ENCODE data around the gene R3HDM1. TPM values are rescaled to one million over a fixed set of nuclear protein-coding genes. Genes with fewer than 3 reads are reported as not detected.

R3HDM1 gene
- total RNA-seq, 3 donors from 2014 or later, result 22.3 to 26.1 (median 25.2) TPM

DNA sequence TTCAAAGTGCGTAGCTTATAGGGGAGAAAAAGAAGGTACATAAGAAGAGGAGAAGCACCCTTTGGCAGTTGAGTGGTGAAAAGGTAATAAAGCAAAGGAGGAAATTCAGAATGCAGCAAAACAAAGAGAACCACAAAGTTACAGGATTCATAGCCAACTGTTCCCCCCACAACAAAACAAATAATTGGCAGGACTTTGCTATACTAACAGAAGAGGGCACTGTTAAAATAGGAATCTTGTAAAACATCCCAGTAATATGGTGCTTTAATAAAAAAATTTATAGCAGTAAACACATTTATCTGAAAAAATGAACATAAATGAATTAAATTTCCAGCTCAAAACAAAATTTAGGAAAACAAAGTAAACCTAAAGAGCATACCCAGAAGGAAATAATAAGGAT is 42.3 kb downstream of the R3HDM1 start:
- DNase-seq (no peak), ATAC-seq (no peak)
- Histone ChIP-seq H3K9me3 (no peaks in the 10 kb centered on the region), H3K36me3 (ENCODE audit: low read depth) (no peaks in the 10 kb centered on the region), H3K4me3 (no peak overlapping the region), H3K4me1 (ENCODE audit: low read depth) (no peaks in the 10 kb centered on the region)
- intact Hi-C loops (cut with DNase I, micrococcal nuclease), result no loop called here
- TF ChIP-seq CTCF (IDR thresholded peaks at IDR 0.05), result no peak

DNA sequence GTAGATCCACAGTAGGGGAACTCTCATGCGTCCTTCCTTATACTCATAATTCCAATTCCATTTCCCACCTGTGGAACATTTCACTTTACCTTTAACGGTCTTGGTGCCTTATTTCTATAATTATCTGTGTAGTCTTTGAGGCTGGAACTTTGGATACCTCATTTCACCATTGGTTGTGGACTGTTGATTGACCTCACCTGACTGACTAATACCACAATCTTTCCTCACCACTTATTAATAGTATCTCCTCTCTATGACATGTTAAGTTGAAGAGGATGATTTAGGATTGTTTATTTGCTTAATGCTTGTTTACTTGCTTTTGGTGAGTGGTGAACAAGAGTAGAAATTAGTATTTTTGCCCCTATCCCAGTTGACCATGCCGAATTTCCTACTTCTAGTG is 50.0 kb downstream of the R3HDM1 start:
- DNase-seq (no peak), ATAC-seq (no peak)
- Histone ChIP-seq H3K4me3 (no peak overlapping the region), H3K36me3 (ENCODE audit: low read depth) (no peaks in the 10 kb centered on the region), H3K9me3 (no peaks in the 10 kb centered on the region), H3K4me1 (ENCODE audit: low read depth) (no peaks in the 10 kb centered on the region)
- TF ChIP-seq CTCF (IDR thresholded peaks at IDR 0.05), result no peak
- intact Hi-C loops (cut with DNase I, micrococcal nuclease), result no loop called here

DNA sequence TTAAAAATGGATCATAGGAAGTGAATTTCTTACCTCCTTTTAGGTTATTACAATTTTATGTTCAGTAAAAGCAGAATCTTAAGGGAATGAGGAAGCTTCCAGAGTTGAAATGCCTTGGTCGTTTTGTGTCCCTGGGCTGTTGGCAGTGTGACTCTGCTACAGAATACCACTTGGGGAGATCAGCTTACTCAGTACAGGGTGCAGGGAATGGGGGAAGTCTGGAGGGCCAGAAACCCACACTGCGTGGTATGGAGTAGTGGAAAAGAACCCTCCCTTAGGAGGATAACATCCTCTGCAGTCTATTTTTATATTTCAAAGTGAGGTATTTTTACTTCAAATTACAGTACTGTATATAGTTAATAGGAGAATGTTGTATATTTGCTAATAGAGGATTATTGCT is 51.1 kb downstream of the R3HDM1 start:
- Histone ChIP-seq H3K4me3 (no peak overlapping the region), H3K9me3 (no peaks in the 10 kb centered on the region), H3K4me1 (ENCODE audit: low read depth) (no peaks in the 10 kb centered on the region), H3K36me3 (ENCODE audit: low read depth) (no peaks in the 10 kb centered on the region)
- TF ChIP-seq CTCF (IDR thresholded peaks at IDR 0.05), result no peak
- DNase-seq, result no peak
- no peak for ATAC-seq
- intact Hi-C loops (cut with DNase I, micrococcal nuclease), result no loop called here

GRCh38 chr2:135585586-135585985 is 54.3 kb downstream of the R3HDM1 start:
- Histone ChIP-seq H3K9me3 (no peaks in the 10 kb centered on the region), H3K36me3 (ENCODE audit: low read depth) (no peaks in the 10 kb centered on the region), H3K4me1 (ENCODE audit: low read depth) (peaks cover 2% of the 10 kb centered on the region), H3K4me3 (no peak overlapping the region)
- no peak for DNase-seq
- ATAC-seq, result no peak
- intact Hi-C loops (cut with DNase I, micrococcal nuclease), result no loop called here
- TF ChIP-seq CTCF (IDR thresholded peaks at IDR 0.05), result no peak

DNA sequence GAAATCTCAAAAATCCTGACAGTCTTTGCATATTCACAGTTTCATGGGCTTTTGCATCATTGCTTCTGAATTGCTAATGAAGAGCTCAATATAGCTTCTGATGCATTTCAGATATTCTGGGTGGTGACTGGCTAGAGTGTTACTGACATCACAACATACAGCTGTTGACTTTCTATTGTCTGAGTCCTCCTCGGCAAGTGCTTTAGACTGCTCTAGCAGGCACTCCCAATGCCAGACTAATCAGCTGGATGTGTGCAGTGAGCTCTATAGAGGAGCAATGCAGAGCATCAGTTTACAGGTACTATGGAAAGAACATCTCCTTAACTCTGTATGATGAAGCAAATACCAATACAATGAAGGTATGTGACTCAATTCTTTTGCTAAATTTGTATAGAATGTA is 54.9 kb downstream of the R3HDM1 start:
- Histone ChIP-seq H3K36me3 (ENCODE audit: low read depth) (no peaks in the 10 kb centered on the region), H3K4me1 (ENCODE audit: low read depth) (peaks cover 5% of the 10 kb centered on the region), H3K4me3 (no peak overlapping the region), H3K9me3 (no peaks in the 10 kb centered on the region)
- intact Hi-C loops (cut with DNase I, micrococcal nuclease), result no loop called here
- ATAC-seq (no peak), DNase-seq (no peak)
- TF ChIP-seq CTCF (IDR thresholded peaks at IDR 0.05), result no peak

DNA sequence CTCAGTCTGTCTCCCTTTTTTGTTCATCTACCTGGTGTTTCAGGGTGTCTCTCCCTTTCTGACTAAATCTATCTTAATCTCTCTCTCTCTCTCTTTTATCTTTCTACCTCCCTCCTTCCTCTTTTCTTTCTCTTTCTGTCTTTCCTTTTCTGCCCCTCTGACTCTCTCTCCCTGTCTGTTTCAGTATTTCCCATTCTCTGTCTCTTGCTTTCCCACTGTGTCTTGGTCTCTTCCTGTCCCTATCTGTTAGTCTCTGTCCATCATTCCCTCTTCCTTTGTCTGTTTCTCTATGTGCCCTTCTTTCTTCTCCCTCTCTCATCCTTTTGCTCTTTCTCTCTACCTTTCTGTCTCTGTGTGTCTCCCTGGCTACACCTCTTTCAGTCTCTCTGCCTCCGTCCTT is 56.7 kb downstream of the R3HDM1 start:
- TF ChIP-seq CTCF (IDR thresholded peaks at IDR 0.05), result no peak
- DNase-seq (no peak), ATAC-seq (no peak)
- Histone ChIP-seq H3K4me1 (ENCODE audit: low read depth) (peaks cover 5% of the 10 kb centered on the region), H3K4me3 (no peak overlapping the region), H3K36me3 (ENCODE audit: low read depth) (no peaks in the 10 kb centered on the region), H3K9me3 (peaks cover 11% of the 10 kb centered on the region)
- intact Hi-C loops (cut with DNase I, micrococcal nuclease), result no loop called here

All from mucosa of descending colon (tissue), 3 donors.